Measurements from ENCODE around the gene OR5H1.

DNA sequence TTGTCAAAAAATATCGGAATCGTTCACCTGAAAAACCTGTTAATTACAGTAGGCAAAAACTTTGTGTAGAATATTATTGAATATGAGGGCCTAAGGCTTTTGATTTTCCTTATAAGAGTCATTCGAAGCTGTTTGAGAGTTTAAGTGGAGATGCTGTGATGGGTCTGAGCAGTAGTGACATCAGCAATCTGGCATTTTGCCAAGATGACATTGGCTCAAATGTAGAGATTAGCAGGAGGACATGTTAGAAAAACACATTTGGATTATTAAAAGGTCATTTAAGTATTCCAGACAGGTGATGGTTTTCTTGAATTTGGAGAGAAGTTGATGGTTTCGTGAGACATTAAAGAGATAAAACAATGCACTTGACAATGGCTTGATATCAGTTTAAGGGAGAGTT lies 30.7 kb upstream of the OR5H1 start:
- TF ChIP-seq, protein P1, sequence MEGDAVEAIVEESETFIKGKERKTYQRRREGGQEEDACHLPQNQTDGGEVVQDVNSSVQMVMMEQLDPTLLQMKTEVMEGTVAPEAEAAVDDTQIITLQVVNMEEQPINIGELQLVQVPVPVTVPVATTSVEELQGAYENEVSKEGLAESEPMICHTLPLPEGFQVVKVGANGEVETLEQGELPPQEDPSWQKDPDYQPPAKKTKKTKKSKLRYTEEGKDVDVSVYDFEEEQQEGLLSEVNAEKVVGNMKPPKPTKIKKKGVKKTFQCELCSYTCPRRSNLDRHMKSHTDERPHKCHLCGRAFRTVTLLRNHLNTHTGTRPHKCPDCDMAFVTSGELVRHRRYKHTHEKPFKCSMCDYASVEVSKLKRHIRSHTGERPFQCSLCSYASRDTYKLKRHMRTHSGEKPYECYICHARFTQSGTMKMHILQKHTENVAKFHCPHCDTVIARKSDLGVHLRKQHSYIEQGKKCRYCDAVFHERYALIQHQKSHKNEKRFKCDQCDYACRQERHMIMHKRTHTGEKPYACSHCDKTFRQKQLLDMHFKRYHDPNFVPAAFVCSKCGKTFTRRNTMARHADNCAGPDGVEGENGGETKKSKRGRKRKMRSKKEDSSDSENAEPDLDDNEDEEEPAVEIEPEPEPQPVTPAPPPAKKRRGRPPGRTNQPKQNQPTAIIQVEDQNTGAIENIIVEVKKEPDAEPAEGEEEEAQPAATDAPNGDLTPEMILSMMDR (IDR thresholded peaks at IDR 0.05), result no peak
- no peak for TF ChIP-seq POLR2A (IDR thresholded peaks at IDR 0.05)
